AG09309 (cell line): ENCODE data around the gene SLC6A1.

Experiments
- DNase-seq: peaks from one replicate; pipeline ENCODE4 v3.0.0-alpha.2; 2010; ENCODE audit warnings: low read depth
- H3K4me3 ChIP-seq: 2 replicates; pipeline ENCODE4 v1.5.1; 2011; ENCODE audit warnings: mild to moderate bottlenecking, low read depth, low read length, moderate library complexity; ENCODE audit not compliant: control insufficient read depth
- TF ChIP-seq, protein P1 (sequence below): IDR thresholded peaks from 2 replicates; pipeline ENCODE4 v1.5.1; 2011; ENCODE audit warnings: mild to moderate bottlenecking, low read depth, low read length, inconsistent platforms; ENCODE audit not compliant: insufficient read depth, control insufficient read depth; ENCODE audit errors: missing control alignments

SLC6A1 gene

DNA sequence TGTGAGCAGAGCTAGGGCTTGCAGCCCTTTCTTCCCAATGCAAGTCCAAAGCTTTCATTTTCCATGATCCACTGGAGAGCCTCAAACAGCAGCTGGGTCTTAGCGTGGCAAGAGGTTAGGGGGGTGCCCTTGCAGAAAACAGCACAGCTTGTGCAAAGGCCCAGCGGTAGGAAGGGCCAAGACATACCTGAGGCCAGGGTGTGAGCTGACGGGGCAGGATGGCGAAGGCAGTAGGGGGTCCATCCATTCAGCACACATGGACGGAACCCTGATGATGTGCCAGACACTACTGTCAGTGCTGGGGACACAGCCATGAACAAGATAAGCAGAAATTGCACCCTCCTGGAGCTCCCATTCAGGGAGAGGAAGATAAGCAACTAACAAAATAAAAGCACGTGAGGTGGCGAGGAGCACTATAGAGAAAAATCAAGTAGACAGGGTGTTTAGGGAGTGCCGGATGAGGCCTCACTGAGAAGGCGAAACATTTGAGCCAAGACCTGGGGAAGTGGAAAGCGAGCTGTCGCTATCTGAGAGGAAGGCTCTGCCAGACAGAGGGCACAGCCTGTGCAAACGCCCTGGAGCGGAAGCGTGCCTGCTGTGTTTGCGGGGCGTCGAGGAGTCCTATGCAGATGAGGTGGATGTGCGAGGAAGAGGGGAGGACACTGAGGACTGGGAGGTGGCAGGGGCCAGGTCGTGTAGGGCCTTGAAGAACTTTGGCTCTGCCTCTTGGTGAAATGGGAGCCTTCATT is 43.4 kb downstream of the SLC6A1 start:
- DNase-seq: no peak
- no peak overlapping the region for H3K4me3 ChIP-seq
- TF ChIP-seq, protein P1, sequence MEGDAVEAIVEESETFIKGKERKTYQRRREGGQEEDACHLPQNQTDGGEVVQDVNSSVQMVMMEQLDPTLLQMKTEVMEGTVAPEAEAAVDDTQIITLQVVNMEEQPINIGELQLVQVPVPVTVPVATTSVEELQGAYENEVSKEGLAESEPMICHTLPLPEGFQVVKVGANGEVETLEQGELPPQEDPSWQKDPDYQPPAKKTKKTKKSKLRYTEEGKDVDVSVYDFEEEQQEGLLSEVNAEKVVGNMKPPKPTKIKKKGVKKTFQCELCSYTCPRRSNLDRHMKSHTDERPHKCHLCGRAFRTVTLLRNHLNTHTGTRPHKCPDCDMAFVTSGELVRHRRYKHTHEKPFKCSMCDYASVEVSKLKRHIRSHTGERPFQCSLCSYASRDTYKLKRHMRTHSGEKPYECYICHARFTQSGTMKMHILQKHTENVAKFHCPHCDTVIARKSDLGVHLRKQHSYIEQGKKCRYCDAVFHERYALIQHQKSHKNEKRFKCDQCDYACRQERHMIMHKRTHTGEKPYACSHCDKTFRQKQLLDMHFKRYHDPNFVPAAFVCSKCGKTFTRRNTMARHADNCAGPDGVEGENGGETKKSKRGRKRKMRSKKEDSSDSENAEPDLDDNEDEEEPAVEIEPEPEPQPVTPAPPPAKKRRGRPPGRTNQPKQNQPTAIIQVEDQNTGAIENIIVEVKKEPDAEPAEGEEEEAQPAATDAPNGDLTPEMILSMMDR: no peak

DNA sequence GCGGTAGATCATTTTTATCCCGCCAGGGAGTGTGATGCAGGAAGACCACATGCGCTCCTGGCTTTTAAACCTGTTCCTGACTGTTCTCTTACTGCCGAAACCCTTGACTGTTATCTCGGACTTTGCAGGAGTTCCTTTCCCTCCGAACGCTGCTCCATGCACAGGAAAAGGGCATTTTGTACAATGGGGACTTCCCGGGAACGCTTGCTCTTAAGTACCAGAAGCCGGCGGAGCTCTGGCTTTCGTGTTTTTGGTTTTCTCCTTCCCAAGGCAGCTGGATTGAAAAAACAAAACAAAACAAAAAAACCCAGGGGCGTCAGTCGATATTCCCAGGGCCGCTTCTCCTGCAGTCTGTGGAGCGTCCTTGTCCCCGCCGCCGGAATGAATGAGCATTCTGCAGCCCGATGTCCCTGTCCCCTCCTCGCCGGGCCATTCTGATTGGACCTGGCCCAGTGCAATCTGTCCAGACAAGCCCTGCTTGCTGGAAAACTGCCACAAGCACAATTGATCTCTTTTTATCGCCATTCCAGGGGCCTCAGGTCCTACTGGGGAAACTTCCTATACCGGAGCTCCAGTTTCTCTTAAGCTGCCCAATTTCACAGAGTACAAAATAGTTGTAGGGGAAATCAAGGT is 44.8 kb downstream of the SLC6A1 start:
- H3K4me3 ChIP-seq: no peak overlapping the region
- no peak for DNase-seq
- TF ChIP-seq, protein P1: no peak

DNA sequence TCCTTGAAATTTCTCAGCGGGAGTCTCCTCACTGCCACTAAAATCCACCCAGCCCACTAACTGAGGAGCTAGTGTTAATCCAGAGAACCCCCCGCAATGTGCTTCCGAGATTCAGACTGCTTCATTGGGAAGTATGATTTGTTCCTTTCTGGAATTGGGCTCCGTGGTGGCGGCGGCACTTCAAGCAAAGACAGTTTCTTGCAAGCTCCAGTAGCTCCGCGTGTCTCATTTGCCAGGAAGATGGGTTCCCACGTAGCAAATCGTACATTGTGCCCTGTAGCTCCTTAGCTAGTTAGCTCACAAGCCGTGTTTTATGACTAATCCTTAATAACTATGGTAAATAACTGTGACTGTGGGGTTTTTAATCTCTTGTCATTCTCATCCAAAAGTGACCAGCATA is 45.4 kb downstream of the SLC6A1 start:
- no peak overlapping the region for H3K4me3 ChIP-seq
- TF ChIP-seq, protein P1: no peak
- DNase-seq: no peak

DNA sequence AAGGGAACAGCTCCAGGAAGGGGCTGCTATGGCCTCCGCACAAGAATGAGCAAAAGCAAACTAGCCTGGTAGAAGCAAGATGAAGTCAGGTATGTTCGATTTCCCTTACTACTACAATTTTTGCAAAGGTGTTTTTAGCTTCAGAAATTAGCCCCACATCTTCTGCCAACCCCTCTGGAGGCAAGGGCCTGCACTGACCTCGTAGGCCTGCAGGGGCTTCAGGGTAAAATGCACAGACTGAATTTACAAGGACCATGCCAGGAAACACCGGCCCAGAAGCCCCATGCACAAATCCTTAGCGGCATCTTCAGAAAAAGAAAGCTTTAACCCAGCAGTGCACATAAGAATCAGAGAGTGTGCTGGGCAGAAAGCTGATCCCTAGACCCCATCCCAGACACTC is 53.0 kb downstream of the SLC6A1 start:
- DNase-seq: no peak
- H3K4me3 ChIP-seq: no peak overlapping the region
- TF ChIP-seq, protein P1: no peak

DNA sequence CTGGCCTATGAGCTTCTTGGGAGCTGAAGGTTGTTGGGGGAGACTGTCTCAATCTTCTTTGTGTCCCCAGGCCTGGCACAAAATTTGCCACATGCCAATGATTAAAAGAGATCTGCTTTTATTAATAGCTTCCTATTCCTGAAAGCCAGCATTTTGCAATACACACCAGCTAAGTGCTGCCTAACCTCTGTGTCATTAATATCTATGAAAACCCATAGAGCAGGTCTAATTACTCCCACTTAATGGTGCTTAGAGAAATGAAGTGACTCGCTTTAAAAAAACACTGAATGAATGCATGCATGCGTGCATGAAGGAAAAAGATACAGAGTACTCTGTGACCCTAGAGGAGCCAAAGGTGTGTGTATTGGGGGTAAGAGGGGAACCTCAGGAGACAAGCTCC is 55.0 kb downstream of the SLC6A1 start:
- TF ChIP-seq, protein P1: no peak
- H3K4me3 ChIP-seq: no peak overlapping the region
- no peak for DNase-seq

DNA sequence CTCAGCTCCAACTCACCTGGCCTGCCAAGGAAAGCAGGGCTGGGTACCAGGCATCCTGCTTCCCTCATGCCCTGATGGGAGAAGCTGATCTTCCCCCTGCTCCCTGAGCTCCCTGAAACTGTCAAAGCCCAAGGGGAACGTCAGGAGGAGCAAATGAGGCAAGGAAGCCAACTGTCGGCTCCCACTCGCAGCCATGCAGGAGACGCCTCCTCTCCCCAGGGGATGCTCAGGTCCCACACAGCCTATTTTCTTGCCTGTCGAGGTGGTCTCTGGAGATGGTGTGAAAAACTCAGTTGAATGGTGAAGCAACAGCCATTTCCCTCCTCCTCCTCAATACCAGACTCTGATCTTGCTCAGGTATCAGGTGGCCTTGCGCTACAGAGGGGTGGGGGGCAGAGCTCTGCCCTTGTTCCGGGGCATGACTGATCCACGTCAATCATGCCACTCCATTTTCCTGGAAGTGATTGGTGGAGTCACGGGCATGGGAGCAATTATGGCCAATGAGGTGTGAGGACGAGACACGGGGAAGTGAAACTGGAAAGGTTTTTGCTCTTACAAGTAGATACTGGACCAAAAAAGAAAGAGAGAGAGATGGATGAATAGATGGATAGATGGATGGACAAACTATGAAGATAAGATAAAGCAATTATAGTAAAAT is 58.2 kb downstream of the SLC6A1 start:
- TF ChIP-seq, protein P1: no peak
- H3K4me3 ChIP-seq: no peak overlapping the region
- no peak for DNase-seq
